Left renal pelvis (tissue), 4 donors: ENCODE measurements around the gene HOXD11. TPM values are rescaled to one million over a fixed set of nuclear protein-coding genes. Genes with fewer than 3 reads are reported as not detected.

Experiments
- DNase-seq, 4 donors: peaks; one replicate each; pipeline ENCODE4 v3.0.0-alpha.2; 2013; ENCODE audit warnings: low read depth in 4 of 4, low spot score in 3 of 4
- polyA plus RNA-seq, 4 donors: library from polyadenylated mRNA; unstranded; fragments of 120-200 nt; gene quantifications; one replicate each; pipeline ENCODE4 v1.2.1, GENCODE V29; 2013; ENCODE audit not compliant: insufficient read length in 4 of 4

HOXD11 gene
- polyA plus RNA-seq, 4 donors = 45.8 to 76.0 (median 63.4) TPM

- DNase-seq = no peak
Measured at GRCh38 chr2:176103742-176104315, 3.3 kb upstream of the HOXD11 start.

DNA sequence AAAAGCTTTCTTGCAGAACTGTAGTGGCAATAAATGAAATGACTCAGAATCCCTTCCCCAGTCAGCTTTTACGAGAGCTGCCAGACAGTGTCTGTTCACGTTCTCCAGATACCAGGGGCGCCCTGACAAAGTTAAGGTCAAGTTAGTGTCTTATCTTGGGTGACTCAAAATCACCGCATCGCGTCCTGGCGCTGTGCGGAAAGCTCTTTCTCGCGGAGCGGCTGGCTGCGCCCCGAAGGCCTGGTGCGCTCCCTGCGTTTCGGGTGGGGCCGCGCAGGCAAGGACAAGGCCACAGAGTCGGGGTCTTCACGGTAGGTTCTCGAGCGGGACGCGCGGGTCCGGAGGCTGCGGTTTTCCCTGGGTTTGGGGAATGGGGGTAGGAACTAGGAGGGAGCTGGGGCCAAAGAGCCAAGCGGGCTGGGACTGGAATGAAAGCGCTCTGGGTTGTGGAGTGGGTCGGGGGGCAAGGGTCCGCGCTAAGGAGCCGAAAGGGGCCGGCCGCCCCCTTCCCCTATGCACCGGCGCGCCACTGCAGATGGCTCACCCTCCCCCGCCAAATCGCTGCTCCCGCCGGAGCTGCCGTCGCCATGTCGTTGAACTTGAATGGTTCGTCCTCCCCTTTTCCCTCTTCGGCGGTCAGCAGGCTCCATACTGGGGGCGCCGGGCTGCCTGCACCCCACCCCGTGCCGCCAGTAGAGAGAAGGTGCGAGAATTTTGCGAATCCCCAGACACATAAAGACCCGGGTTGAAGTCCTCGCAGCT lies 2.6 kb upstream of the HOXD11 start:
- DNase-seq = no peak

DNA sequence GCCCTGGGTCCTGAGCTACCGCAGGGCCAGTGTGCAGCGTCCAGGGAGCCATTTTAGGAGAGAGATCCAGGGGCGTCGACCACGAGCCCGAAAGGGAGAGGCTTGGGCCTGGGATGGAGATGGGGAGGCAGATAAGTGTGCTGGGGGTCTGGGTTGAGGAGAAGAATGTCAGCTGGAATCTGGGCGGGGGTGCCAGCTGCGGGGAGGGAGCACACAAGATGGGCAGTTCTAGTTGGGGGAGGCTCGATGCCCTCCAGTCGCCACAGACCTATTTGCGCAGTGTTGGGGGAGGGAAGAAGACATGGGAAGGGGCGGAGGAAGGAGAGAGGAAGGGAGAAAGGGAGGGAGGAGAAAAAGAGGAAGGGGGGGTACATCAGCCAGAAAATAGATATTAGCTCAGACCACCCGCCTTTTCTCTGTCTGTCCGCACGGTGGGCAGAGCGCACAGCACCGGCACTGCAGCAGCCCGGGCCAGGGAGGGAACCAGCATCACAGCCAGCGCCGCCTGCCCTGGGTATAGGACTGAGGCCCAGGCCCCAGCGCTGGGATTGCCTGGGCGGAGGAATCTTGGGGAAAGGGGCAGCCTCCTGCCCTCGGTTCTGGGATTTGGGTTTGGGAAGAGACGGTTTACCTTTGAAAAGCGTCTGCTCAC lies 1.9 kb upstream of the HOXD11 start:
- no peak for DNase-seq

- no peak for DNase-seq
Measured at GRCh38 chr2:176105730-176106580, 1.1 kb upstream of the HOXD11 start.

- no peak for DNase-seq
Measured at GRCh38 chr2:176107731-176108181, 676 bp downstream of the HOXD11 start.

DNA sequence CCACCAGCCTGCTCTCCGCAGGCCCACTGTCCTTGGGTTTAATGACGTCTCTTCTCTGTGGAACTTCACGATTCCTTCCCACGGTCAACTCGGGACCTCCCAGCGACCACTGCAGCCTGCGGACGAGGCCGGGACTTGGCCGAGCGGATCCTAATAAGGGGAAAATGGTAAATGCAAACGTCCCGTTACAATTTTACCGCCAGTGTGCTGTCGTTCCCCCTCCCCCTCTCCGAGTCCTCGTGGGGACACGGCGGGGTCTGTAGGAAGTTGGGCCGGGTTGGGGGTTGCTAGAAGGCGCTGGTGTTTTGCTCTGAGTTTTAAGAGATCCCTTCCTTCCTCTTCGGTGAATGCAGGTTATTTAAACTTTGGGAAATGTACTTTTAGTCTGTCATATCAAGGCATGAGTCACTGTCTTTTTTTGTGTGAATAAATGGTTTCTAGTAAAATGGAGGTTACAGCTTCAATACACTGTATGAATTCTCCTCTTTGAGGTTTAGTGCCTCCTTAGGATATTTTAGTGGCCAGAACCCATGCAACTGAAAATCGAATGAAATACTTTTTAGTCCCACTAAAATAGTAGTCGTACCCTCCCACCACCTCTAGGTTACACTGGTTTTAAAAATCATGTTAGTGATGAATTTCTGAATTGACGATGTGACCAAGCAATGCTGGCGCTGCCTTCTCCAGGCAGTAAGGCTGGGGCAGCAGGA lies 2.3 kb downstream of the HOXD11 start:
- no peak for DNase-seq

DNA sequence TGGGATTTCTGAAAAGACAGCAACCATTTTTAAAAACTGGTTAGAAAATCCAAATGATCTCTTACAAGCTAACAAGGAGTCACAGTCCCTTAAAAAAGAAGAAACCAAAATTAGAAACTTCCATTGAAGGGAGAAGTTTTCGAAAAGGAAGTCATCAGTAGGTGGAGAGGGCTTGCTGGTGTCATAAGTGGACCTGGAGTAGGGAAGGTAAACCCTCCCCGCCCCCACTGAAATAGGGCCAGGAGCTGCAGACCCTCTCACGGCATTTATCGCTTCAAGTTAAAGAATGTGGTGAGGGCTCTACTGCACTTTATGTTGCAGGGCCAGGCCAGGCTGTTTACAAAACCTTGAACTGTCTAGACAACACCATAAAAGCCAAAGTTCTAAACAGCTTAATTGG lies 2.9 kb downstream of the HOXD11 start:
- no peak for DNase-seq

GRCh38 chr2:176110415-176111308 lies 3.6 kb downstream of the HOXD11 start:
- no peak for DNase-seq

- peak in 1 of 4 donors; percentile 86 for DNase-seq
Measured at GRCh38 chr2:176111309-176111663, 4.2 kb downstream of the HOXD11 start.

DNA sequence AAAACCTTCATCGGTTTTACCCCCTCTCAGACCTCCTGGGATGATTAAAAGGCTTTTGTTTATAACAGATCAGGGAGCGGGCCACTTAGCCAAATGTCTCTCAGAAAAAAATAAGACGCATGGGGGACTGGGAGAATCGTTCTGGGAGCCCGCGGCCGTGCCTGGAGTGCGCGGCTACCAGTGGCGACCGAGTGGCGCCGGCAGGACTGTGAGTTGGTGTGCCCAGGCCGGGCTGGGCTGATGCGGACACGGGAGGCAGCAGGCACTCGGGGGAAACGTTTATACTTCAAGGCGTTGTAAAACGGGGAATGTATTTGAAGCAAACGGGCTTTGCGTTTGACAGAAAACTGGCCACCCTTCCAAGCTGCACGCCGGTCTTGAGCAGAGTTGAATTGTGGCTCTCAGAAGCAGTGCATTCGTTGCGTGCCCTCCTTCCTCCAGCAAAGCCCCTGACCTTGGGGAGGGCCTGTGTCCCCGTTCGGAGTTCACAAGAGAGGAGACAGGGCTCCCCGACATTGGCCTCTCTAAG lies 4.8 kb downstream of the HOXD11 start:
- DNase-seq = no peak

GRCh38 chr2:176112375-176113302 lies 5.6 kb downstream of the HOXD11 start:
- no peak for DNase-seq

- DNase-seq = no peak
Measured at GRCh38 chr2:176114120-176114929, 7.2 kb downstream of the HOXD11 start.

DNA sequence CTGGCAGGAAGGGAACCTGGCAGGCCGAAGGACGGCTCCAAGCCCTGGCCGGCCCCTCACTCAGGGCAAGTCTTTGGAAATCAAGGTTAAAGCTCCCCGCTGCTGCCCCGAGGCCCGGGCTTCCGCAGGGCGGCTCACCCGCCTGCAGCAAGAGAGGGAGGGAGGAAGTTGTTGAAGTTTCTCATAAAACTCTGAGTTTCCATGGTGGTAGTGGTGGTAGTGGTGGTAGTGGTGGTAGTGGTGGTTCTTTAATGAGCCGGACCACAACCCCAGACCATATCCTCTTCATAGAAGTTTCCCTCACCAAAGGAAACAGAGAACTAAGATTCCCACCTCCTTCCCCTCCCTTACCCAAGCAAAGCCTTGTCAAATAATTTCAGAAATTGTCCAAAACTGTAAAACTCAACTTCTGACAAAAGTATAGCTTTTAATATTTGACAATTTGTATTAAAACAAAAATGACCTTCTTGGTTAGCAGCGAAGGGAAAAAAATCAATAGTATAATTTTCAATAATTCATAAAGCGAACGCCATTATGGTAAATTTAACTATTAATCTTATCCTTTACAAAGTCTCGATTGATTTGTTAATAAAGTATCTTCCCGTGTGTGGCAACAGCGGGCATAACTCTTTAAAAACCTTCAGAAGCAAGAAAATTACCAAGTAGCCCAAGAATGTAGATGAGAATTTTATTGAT lies 8.0 kb downstream of the HOXD11 start:
- no peak for DNase-seq

- DNase-seq = no peak
Measured at GRCh38 chr2:176115883-176116813, 9.1 kb downstream of the HOXD11 start, which contains the start of gene HOXD10. TSS of gene HOXD10 (plus strand) at chr2:176116778. CDS start at chr2:176116834, 56 bp downstream.

DNA sequence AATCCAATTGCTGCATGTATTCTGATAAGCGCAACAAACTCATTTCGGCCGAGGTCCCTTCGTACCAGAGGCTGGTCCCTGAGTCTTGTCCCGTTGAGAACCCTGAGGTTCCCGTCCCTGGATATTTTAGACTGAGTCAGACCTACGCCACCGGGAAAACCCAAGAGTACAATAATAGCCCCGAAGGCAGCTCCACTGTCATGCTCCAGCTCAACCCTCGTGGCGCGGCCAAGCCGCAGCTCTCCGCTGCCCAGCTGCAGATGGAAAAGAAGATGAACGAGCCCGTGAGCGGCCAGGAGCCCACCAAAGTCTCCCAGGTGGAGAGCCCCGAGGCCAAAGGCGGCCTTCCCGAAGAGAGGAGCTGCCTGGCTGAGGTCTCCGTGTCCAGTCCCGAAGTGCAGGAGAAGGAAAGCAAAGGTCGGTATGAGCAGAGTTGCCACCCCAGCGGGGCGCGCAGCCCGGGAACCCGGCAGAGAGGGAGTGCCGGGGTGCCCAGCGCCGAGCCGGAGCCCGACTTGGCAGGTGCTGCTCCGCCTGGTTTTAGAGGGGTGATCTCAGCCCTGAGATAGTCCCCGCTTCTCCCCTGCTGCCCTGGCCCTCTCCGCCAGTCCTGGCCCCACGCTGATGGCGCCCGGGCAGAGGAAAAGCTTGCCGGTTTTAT lies 10.2 kb downstream of the HOXD11 start:
- no peak for DNase-seq
